Tibial artery (tissue), 4 donors: ENCODE data around the gene GATD1.

ENCODE experiments used
- DNase-seq, 2 donors: peaks; one replicate each; pipeline ENCODE4 v3.0.0-alpha.2; 2019
- H3K27ac ChIP-seq, 2 donors: fragments of 200-600 bp; sonication (generic) in 1 of 2; 1 replicate in 1 of 2; 2 replicates in 1 of 2; pipeline ENCODE4 v1.5.1; 2018 to 2019; ENCODE audit warnings: mild to moderate bottlenecking in 1 of 2
- H3K27me3 ChIP-seq, 2 donors: fragments of 200-600 bp; sonication (generic) in 1 of 2; one replicate each; pipeline versions ENCODE4 v1.5.1 to v1.6.0; 2016 to 2019
- H3K36me3 ChIP-seq, 3 donors: fragments of 200-600 bp; sonication (generic) in 2 of 3; one replicate each; pipeline ENCODE4 v1.5.1; 2016 to 2019; ENCODE audit warnings: mild to moderate bottlenecking in 2 of 3
- H3K4me1 ChIP-seq, 4 donors: fragments of 200-600 bp; sonication (generic) in 2 of 4; 1 replicate in 3 of 4; 2 replicates in 1 of 4; pipeline ENCODE4 v1.5.1; 2016 to 2019
- H3K4me3 ChIP-seq, 2 donors: fragments of 200-600 bp; sonication (generic) in 1 of 2; 1 replicate in 1 of 2; 2 replicates in 1 of 2; pipeline ENCODE4 v1.5.1; 2018 to 2019; ENCODE audit warnings: mild to moderate bottlenecking in 2 of 2
- H3K9me3 ChIP-seq, 3 donors: fragments of 200-600 bp; sonication (generic) in 1 of 3; one replicate each; pipeline ENCODE4 v1.5.1; 2016 to 2019
- intact Hi-C: fragments of 100-400 bp; cut with DNase I; formaldehyde crosslinking; loops from one replicate; pipeline ENCODE4 v1.15.0; 2023; ENCODE audit warnings: low total_unique reads
- TF ChIP-seq, protein P1 (sequence below), 2 experiments: fragments of 200-600 bp in 1 of 2; fragments of 450-650 bp in 1 of 2; IDR thresholded peaks; one replicate each; pipeline ENCODE4 v1.5.1; 2017 to 2019; ENCODE audit warnings: antibody characterized with exemption in 2 of 2, mild to moderate bottlenecking in 1 of 2, moderate library complexity in 1 of 2

The GATD1 gene

DNA sequence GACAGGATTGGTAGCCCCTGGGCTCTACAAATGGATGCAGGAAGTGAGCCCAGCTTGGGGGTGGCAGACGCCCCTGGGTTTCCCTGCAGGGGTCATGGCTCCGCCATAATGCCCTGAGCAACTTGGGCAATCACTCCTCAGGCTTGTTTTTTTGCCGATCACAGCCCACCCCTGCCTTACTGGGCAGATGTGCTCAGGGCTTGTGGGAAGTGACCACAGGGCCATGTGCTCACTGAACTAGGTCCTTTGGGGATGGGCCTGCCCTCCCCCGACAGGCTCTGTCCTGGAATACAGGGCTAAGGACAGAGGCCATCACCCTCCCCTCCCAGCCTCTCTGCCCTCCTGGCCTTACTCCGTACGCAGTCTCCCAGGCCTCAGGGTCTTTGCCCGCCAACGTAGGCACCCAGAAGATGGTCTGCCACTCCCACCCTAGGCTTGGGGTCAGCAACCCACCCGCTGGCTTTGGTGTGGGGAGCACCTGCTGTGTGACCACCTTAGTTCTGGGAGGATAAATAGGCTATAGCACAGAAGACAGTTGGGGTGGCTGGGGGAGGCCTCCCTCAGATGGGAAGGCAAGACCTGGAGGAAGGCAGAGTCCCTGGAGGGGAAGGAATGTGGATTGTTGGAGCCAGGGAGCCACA, 36.3 kb upstream of the GATD1 start:
- H3K4me1 ChIP-seq = peaks cover 0 to 30% (median 25%) of the 10 kb centered on the region in 4 donors
- no peak overlapping the region for H3K4me3 ChIP-seq
- DNase-seq = no peak
- H3K27ac ChIP-seq = no peak overlapping the region
- intact Hi-C loops = no loop called here
- peaks cover 26 to 35% (median 29%) of the 10 kb centered on the region in 3 donors for H3K36me3 ChIP-seq
- TF ChIP-seq, protein P1, sequence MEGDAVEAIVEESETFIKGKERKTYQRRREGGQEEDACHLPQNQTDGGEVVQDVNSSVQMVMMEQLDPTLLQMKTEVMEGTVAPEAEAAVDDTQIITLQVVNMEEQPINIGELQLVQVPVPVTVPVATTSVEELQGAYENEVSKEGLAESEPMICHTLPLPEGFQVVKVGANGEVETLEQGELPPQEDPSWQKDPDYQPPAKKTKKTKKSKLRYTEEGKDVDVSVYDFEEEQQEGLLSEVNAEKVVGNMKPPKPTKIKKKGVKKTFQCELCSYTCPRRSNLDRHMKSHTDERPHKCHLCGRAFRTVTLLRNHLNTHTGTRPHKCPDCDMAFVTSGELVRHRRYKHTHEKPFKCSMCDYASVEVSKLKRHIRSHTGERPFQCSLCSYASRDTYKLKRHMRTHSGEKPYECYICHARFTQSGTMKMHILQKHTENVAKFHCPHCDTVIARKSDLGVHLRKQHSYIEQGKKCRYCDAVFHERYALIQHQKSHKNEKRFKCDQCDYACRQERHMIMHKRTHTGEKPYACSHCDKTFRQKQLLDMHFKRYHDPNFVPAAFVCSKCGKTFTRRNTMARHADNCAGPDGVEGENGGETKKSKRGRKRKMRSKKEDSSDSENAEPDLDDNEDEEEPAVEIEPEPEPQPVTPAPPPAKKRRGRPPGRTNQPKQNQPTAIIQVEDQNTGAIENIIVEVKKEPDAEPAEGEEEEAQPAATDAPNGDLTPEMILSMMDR (IDR thresholded peaks at IDR 0.05) = no peak
- H3K27me3 ChIP-seq = no peaks in the 10 kb centered on the region
- H3K9me3 ChIP-seq = no peaks in the 10 kb centered on the region

DNA sequence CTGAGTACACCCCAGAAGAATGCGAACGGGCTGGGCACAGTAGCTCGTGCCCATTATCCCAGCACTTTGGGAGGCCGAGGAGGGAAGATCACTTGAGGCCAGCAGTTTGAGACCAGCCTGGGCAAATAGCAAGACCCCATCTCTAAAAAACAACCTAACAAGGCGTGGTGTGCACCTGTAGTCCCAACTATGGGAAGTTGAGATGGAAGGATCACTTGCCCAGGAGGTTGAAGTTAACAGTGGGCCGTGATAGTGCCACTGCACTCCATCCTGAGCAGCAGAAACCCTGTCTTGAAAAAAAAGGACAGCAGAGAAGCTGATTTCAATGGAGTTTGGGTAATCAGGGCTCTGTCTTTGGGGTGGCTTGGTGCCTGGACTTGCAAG, 35.8 kb upstream of the GATD1 start:
- H3K27ac ChIP-seq = no peak overlapping the region
- intact Hi-C loops = no loop called here
- H3K27me3 ChIP-seq = no peaks in the 10 kb centered on the region
- TF ChIP-seq, protein P1 (IDR thresholded peaks at IDR 0.05) = no peak
- no peak for DNase-seq
- no peak overlapping the region for H3K4me3 ChIP-seq
- peaks cover 26 to 35% (median 29%) of the 10 kb centered on the region in 3 donors for H3K36me3 ChIP-seq
- H3K4me1 ChIP-seq = peaks cover 0 to 32% (median 27%) of the 10 kb centered on the region in 4 donors
- H3K9me3 ChIP-seq = no peaks in the 10 kb centered on the region

DNA sequence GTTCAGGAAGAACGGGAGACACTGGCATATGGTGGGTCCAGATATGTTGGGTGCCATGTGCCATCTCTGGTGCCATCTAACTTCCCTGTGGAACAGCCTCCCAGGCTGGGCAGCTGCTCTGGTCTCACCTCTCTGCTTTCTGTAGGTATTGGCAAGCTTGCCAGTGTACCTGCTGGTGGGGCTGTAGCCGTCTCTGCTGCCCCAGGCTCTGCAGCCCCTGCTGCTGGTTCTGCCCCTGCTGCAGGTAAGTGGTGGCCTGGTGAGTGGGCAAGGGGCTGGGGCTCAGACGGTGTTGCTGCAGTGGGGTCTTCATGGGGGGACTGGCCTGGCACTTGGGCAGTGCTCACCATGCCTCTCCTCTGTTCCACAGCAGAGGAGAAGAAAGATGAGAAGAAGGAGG, 35.1 kb upstream of the GATD1 start:
- TF ChIP-seq, protein P1 (IDR thresholded peaks at IDR 0.05) = no peak
- Histone ChIP-seq H3K4me1 (peaks cover 0 to 33% (median 28%) of the 10 kb centered on the region in 4 donors), H3K9me3 (no peaks in the 10 kb centered on the region), H3K4me3 (no peak overlapping the region), H3K27ac (no peak overlapping the region), H3K27me3 (no peaks in the 10 kb centered on the region), H3K36me3 (peaks cover 26 to 35% (median 29%) of the 10 kb centered on the region in 3 donors)
- no peak for DNase-seq
- intact Hi-C loops = no loop called here

DNA sequence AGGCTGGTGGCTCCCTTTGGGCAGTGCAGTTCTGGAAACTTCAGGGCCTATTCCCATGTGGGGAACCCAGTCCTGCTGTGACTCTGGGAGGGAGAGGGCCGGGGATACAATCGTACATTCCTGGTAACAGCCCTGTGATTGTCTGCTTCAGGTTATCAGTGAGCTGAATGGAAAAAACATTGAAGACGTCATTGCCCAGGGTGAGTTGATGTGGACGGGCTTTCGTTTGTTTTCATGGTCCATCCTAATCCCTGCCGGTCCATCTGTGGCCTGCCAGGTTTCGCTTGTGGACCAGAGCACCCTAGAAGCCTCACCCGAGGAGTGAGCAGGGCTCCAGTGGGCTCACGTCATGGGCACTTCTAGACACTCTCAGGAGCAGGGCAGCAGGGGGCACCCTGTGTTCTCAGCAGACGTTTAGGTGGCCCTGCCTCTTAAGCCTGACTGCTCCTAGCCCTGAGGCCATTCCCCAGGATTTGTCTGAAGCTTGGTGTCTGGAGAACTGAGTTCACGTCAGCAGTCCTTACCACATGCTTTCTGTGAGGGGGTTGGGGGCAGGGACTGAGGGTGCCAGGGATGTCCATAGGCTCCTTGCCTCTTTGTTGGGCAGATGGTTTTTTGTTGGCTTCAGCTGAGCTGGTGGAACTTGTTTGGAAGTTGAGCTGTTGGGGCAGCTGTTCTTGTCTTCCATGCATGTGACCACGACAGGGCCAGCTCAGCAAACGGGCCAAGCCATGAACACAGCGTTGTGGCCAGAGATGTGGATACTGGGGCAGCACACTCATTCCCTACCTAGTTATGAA, 34.4 kb upstream of the GATD1 start:
- TF ChIP-seq, protein P1 (IDR thresholded peaks at IDR 0.05) = no peak
- Histone ChIP-seq H3K27ac (no peak overlapping the region), H3K4me3 (no peak overlapping the region), H3K36me3 (peaks cover 26 to 35% (median 29%) of the 10 kb centered on the region in 3 donors), H3K27me3 (no peaks in the 10 kb centered on the region), H3K9me3 (no peaks in the 10 kb centered on the region), H3K4me1 (peaks cover 0 to 33% (median 28%) of the 10 kb centered on the region in 4 donors)
- no peak for DNase-seq
- intact Hi-C loops = no loop called here

DNA sequence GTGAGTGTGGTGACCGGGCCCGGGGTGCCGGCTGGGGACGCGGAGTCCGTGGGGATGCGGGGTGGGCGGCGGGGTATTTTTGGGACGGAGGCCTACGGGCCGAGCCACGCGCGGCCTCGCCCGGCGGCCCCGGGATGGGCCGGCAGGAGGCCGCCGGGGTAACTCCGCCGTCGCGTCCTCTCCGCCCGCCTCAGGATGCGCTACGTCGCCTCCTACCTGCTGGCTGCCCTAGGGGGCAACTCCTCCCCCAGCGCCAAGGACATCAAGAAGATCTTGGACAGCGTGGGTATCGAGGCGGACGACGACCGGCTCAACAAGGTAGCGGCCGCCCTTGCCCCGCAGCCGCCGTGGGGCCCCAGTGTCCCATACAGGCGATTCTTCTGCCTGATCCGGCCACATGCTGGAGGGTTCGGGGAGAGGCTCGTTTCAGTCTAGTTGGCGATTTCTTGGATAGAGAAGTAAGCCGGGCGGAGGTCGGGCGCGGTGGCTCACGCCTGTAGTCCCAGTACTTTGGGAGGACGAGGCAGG, 32.8 kb upstream of the GATD1 start:
- peaks cover 0 to 38% (median 30%) of the 10 kb centered on the region in 4 donors for H3K4me1 ChIP-seq
- intact Hi-C loops = no loop called here
- TF ChIP-seq, protein P1 (IDR thresholded peaks at IDR 0.05) = no peak

More for the DNA sequence above, 32.8 kb upstream of the GATD1 start:
- Histone ChIP-seq H3K4me3 (peak overlapping the region; percentile 86 to 90), H3K36me3 (peaks cover 26 to 33% (median 29%) of the 10 kb centered on the region in 3 donors), H3K9me3 (no peaks in the 10 kb centered on the region), H3K27ac (peak overlapping the region; percentile 94 to 98), H3K27me3 (no peaks in the 10 kb centered on the region)
- DNase-seq = no peak
